Tibial nerve (tissue), 4 donors: ENCODE results near the gene SYT10. TPM values are rescaled to one million over a fixed set of nuclear protein-coding genes. Genes with fewer than 3 reads are reported as not detected.
"Not testable (repeated sequence)": the region's sequence is repeated elsewhere in the genome, so short reads cannot be mapped to it uniquely, and the experiment has no call there.

Experiments used
- DNase-seq, 2 donors: peaks; one replicate each; pipeline ENCODE4 v3.0.0-alpha.2; 2019; ENCODE audit warnings: low spot score in 2 of 2
- H3K27ac ChIP-seq, 4 donors: fragments of 200-600 bp; sonication (generic) in 3 of 4; one replicate each; pipeline ENCODE4 v1.5.1; 2017 to 2019; ENCODE audit warnings: mild to moderate bottlenecking in 1 of 4
- H3K27me3 ChIP-seq, 2 donors: fragments of 200-600 bp; sonication (generic) in 1 of 2; one replicate each; pipeline versions ENCODE4 v1.5.1 to v1.6.0; 2017 to 2019
- H3K36me3 ChIP-seq, 3 donors: fragments of 200-600 bp; sonication (generic); one replicate each; pipeline ENCODE4 v1.5.1; 2018 to 2019
- H3K4me1 ChIP-seq, 4 donors: fragments of 200-600 bp; sonication (generic) in 3 of 4; one replicate each; pipeline ENCODE4 v1.5.1; 2017 to 2019
- H3K4me3 ChIP-seq, 4 donors: fragments of 200-600 bp; sonication (generic) in 3 of 4; one replicate each; pipeline ENCODE4 v1.5.1; 2017 to 2019; ENCODE audit warnings: mild to moderate bottlenecking in 1 of 4, moderate library complexity in 1 of 4
- H3K9me3 ChIP-seq, 4 donors: fragments of 200-600 bp; sonication (generic) in 3 of 4; one replicate each; pipeline ENCODE4 v1.5.1; 2017 to 2019
- CTCF ChIP-seq, 5 experiments: fragments of 200-600 bp in 3 of 5; fragments of 450-650 bp in 2 of 5; sonication (generic) in 3 of 5; IDR thresholded peaks; one replicate each; pipeline ENCODE4 v1.5.1; 2016 to 2019; ENCODE audit warnings: antibody characterized with exemption in 5 of 5, mild to moderate bottlenecking in 3 of 5, moderate library complexity in 2 of 5
- EP300 ChIP-seq, 2 donors: sonication (generic); formaldehyde crosslinking; IDR thresholded peaks; one replicate each; pipeline ENCODE4 v1.6.1; 2017; ENCODE audit warnings: antibody characterized with exemption in 2 of 2, mild to moderate bottlenecking in 1 of 2
- POLR2A ChIP-seq, 2 donors: fragments of 450-650 bp; IDR thresholded peaks; one replicate each; pipeline ENCODE4 v1.6.1; 2017; ENCODE audit warnings: antibody characterized with exemption in 2 of 2, mild to moderate bottlenecking in 2 of 2, moderate library complexity in 2 of 2
- WGBS, 2 donors: methylation state at CpG; one replicate each; pipeline ENCODE4 v1.1.5; 2018; 5-methylcytosine and 5-hydroxymethylcytosine counted together
- total RNA-seq, 4 donors: library from RNA; depleted of rRNA; stranded (reverse); fragments of >200 nt; gene quantifications; one replicate each; pipeline ENCODE4 v1.1.0, GENCODE V29; 2016

The SYT10 gene
- total RNA-seq, 4 donors from 2014 or later, result 1.4 to 5.0 (median 1.7) TPM

GRCh38 chr12:33429468-33429867 is 10.2 kb downstream of the SYT10 start:
- TF ChIP-seq POLR2A (IDR thresholded peaks at IDR 0.05) (no peak), EP300 (IDR thresholded peaks at IDR 0.05) (no peak), CTCF (IDR thresholded peaks at IDR 0.05) (no peak)

GRCh38 chr12:33427071-33427470 is 12.5 kb downstream of the SYT10 start:
- H3K27ac ChIP-seq, result no peak overlapping the region

More at GRCh38 chr12:33429468-33429867, 10.2 kb downstream of the SYT10 start:
- Histone ChIP-seq H3K9me3 (no peaks in the 10 kb centered on the region), H3K4me1 (no peaks in the 10 kb centered on the region), H3K4me3 (no peak overlapping the region), H3K27ac (no peak overlapping the region), H3K27me3 (no peaks in the 10 kb centered on the region), H3K36me3 (no peaks in the 10 kb centered on the region)
- no peak for DNase-seq
- WGBS, 2 donors, result 81 to 86% methylated on average over 2 of the region's 2 CpGs

GRCh38 chr12:33423706-33424105 is 15.9 kb downstream of the SYT10 start:
- 81 to 85% methylated on average over 1 of the region's 1 CpG for WGBS, 2 donors
- no peak for DNase-seq
- H3K27ac ChIP-seq, result no peak overlapping the region
- TF ChIP-seq EP300 (IDR thresholded peaks at IDR 0.05) (no peak), CTCF (IDR thresholded peaks at IDR 0.05) (no peak), POLR2A (IDR thresholded peaks at IDR 0.05) (no peak)
- no peaks in the 10 kb centered on the region for H3K9me3 ChIP-seq
- no peak overlapping the region for H3K4me3 ChIP-seq
- H3K27me3 ChIP-seq, result no peaks in the 10 kb centered on the region
- H3K4me1 ChIP-seq, result no peaks in the 10 kb centered on the region
- H3K36me3 ChIP-seq, result no peaks in the 10 kb centered on the region

More at GRCh38 chr12:33427071-33427470, 12.5 kb downstream of the SYT10 start:
- Histone ChIP-seq H3K27me3 (no peaks in the 10 kb centered on the region), H3K36me3 (no peaks in the 10 kb centered on the region), H3K9me3 (no peaks in the 10 kb centered on the region), H3K4me1 (no peaks in the 10 kb centered on the region), H3K4me3 (no peak overlapping the region)
- 78% methylated on average over 2 of the region's 2 CpGs for WGBS, 2 donors
- TF ChIP-seq POLR2A (IDR thresholded peaks at IDR 0.05) (no peak), EP300 (IDR thresholded peaks at IDR 0.05) (no peak), CTCF (IDR thresholded peaks at IDR 0.05) (no peak)
- no peak for DNase-seq

- not testable (repeated sequence) for H3K27me3 ChIP-seq, H3K4me1 ChIP-seq, H3K4me3 ChIP-seq, DNase-seq, H3K27ac ChIP-seq, H3K36me3 ChIP-seq, H3K9me3 ChIP-seq
- WGBS, 2 donors, result 89 to 92% methylated on average over 6 of the region's 6 CpGs
Measured at GRCh38 chr12:33412410-33412809, 27.2 kb downstream of the SYT10 start.

- H3K27ac ChIP-seq, result no peak overlapping the region
- no peaks in the 10 kb centered on the region for H3K4me1 ChIP-seq
- 55 to 56% methylated on average over 4 of the region's 4 CpGs for WGBS, 2 donors
- no peaks in the 10 kb centered on the region for H3K36me3 ChIP-seq
- no peaks in the 10 kb centered on the region for H3K9me3 ChIP-seq
- no peak for DNase-seq
- TF ChIP-seq EP300 (IDR thresholded peaks at IDR 0.05) (no peak), CTCF (IDR thresholded peaks at IDR 0.05) (no peak), POLR2A (IDR thresholded peaks at IDR 0.05) (no peak)
- no peaks in the 10 kb centered on the region for H3K27me3 ChIP-seq
- H3K4me3 ChIP-seq, result no peak overlapping the region
Measured at GRCh38 chr12:33383503-33383902, 56.1 kb downstream of the SYT10 start.

- Histone ChIP-seq H3K4me1 (no peaks in the 10 kb centered on the region), H3K27ac (no peak overlapping the region), H3K9me3 (no peaks in the 10 kb centered on the region), H3K27me3 (no peaks in the 10 kb centered on the region), H3K36me3 (no peaks in the 10 kb centered on the region), H3K4me3 (no peak overlapping the region)
- TF ChIP-seq EP300 (IDR thresholded peaks at IDR 0.05), result no peak
- TF ChIP-seq CTCF (IDR thresholded peaks at IDR 0.05), result no peak
- TF ChIP-seq POLR2A (IDR thresholded peaks at IDR 0.05), result no peak
- WGBS, 2 donors, result 77 to 85% methylated on average over 1 of the region's 1 CpG
- no peak for DNase-seq
Measured at GRCh38 chr12:33376153-33376552, 63.5 kb downstream of the SYT10 start.
